ENCODE measurements around the gene BORCS6. TPM values are rescaled to one million over a fixed set of nuclear protein-coding genes. Genes with fewer than 3 reads are reported as not detected.

BORCS6 gene
- total and polyA plus RNA-seq, 2 of the 13 experiments (the other 11 are each of a cell fraction or from before 2014, with no cell fraction given): 2.0 to 5.1 TPM

GRCh38 chr17:8162233-8162996 is 27.6 kb downstream of the BORCS6 start, which contains the start of gene VAMP2 (continued):
- TF ChIP-seq MTERF4 (CRISPR knock-in tag; IDR thresholded peaks at IDR 0.05): 0 out of 2 replicates have a peak, but pooled peaks have one; percentile 59
- TF ChIP-seq ZHX2 (IDR thresholded peaks at IDR 0.05; ENCODE audit: low read depth): peak; percentile 78
- no peak for TF ChIP-seq ZHX2 (CRISPR knock-in tag; IDR thresholded peaks at IDR 0.05; ENCODE audit: borderline replicate concordance)
- peak; percentile 54; the same call in 1 of the 2 replicates for TF ChIP-seq ZHX1 (CRISPR knock-in tag; IDR thresholded peaks at IDR 0.05; ENCODE audit: low read depth)
- TF ChIP-seq SALL1 (CRISPR knock-in tag; IDR thresholded peaks at IDR 0.05): 0 out of 2 replicates have a peak, but pooled peaks have one; percentile 17
- peak; percentile 23; the same call in 1 of the 2 replicates for TF ChIP-seq ZGPAT (CRISPR knock-in tag; IDR thresholded peaks at IDR 0.05)
- no peak for TF ChIP-seq ARNT (IDR thresholded peaks at IDR 0.05)
- peak; percentile 70; the same call in 1 of the 2 replicates for TF ChIP-seq HNF1B (CRISPR knock-in tag; IDR thresholded peaks at IDR 0.05)
- TF ChIP-seq ZSCAN12 (CRISPR knock-in tag; IDR thresholded peaks at IDR 0.05): peak; percentile 55; the same call in 1 of the 2 replicates
- TF ChIP-seq ZNF740 (CRISPR knock-in tag; IDR thresholded peaks at IDR 0.05): 0 out of 2 replicates have a peak, but pooled peaks have one; percentile 17
- TF ChIP-seq MYPOP (CRISPR knock-in tag; IDR thresholded peaks at IDR 0.05): no peak
- no peak for TF ChIP-seq ZNF619 (CRISPR knock-in tag; IDR thresholded peaks at IDR 0.05)

All from HepG2 (cell line).